Neuronal stem cell (in vitro differentiated cells): ENCODE results near the gene TBCEL.

ENCODE experiments used
- DNase-seq: peaks from one replicate; pipeline ENCODE4 v3.0.0-alpha.2; 2013; ENCODE audit warnings: low spot score
- H2AFZ ChIP-seq: one replicate; pipeline ENCODE4 v1.6.1; 2013; ENCODE audit warnings: mild to moderate bottlenecking, low read length, inconsistent platforms
- H2AK5ac ChIP-seq: 2 replicates; pipeline ENCODE4 v1.6.1; 2013; ENCODE audit warnings: low read depth, mild to moderate bottlenecking, inconsistent platforms, low read length, moderate library complexity, mixed read lengths
- H2BK120ac ChIP-seq: 2 replicates; pipeline ENCODE4 v1.6.1; 2013; ENCODE audit warnings: low read depth, mild to moderate bottlenecking, inconsistent platforms, low read length, moderate library complexity, mixed read lengths
- H2BK12ac ChIP-seq: one replicate; pipeline ENCODE4 v1.6.1; 2013; ENCODE audit warnings: low read length, inconsistent platforms
- H2BK15ac ChIP-seq: 2 replicates; pipeline ENCODE4 v1.6.1; 2013; ENCODE audit warnings: mild to moderate bottlenecking, low read length, inconsistent platforms, mixed read lengths
- H2BK5ac ChIP-seq: one replicate; pipeline ENCODE4 v1.6.1; 2013; ENCODE audit warnings: inconsistent platforms, mild to moderate bottlenecking, low read length, moderate library complexity
- H3K14ac ChIP-seq: one replicate; pipeline ENCODE4 v1.6.1; 2013; ENCODE audit warnings: low read length, inconsistent platforms
- H3K18ac ChIP-seq: 2 replicates; pipeline ENCODE4 v1.6.1; 2013; ENCODE audit warnings: low read length, inconsistent platforms
- H3K23ac ChIP-seq: 2 replicates; pipeline ENCODE4 v1.6.1; 2013; ENCODE audit warnings: low read depth, mild to moderate bottlenecking, mixed read lengths, low read length, inconsistent platforms; ENCODE audit not compliant: poor library complexity
- H3K27ac ChIP-seq: replicated peaks from 3 replicates; pipeline ENCODE4 v1.5.1; 2013; ENCODE audit warnings: low read length, inconsistent platforms
- H3K27me3 ChIP-seq, 3 experiments: 2 replicates each; pipeline ENCODE4 v1.6.1; 2013; ENCODE audit warnings: low read length in 3 of 3, mild to moderate bottlenecking in 2 of 3, inconsistent platforms in 1 of 3, low read depth in 1 of 3, mixed read lengths in 1 of 3, moderate library complexity in 1 of 3; ENCODE audit not compliant: control insufficient read depth in 3 of 3, insufficient read depth in 3 of 3
- H3K36me3 ChIP-seq, 2 donors: replicated peaks in 1 of 2; 2 replicates each; pipeline ENCODE4 v1.6.1; 2013; ENCODE audit warnings: low read length in 2 of 2; ENCODE audit not compliant: control insufficient read depth in 2 of 2, insufficient read depth in 2 of 2
- H3K4ac ChIP-seq: 2 replicates; pipeline ENCODE4 v1.6.1; 2013; ENCODE audit warnings: inconsistent platforms, mild to moderate bottlenecking, low read length, moderate library complexity
- H3K4me1 ChIP-seq, 2 donors: 1 replicate in 1 of 2; 2 replicates in 1 of 2; pipeline ENCODE4 v1.6.1; 2013; ENCODE audit warnings: low read length in 2 of 2, low read depth in 1 of 2; ENCODE audit not compliant: control insufficient read depth in 2 of 2, insufficient read depth in 1 of 2
- H3K4me2 ChIP-seq: one replicate; pipeline ENCODE4 v1.6.1; 2013; ENCODE audit warnings: mild to moderate bottlenecking, low read length, inconsistent platforms; ENCODE audit not compliant: insufficient read depth, poor library complexity, severe bottlenecking
- H3K4me3 ChIP-seq, 2 donors: 2 replicates each; pipeline ENCODE4 v1.5.1; 2013; ENCODE audit warnings: low read length in 2 of 2, mild to moderate bottlenecking in 2 of 2, inconsistent platforms in 1 of 2, moderate library complexity in 1 of 2
- H3K79me1 ChIP-seq: one replicate; pipeline ENCODE4 v1.6.1; 2013; ENCODE audit warnings: low read depth, mild to moderate bottlenecking, inconsistent platforms, low read length, moderate library complexity
- H3K9ac ChIP-seq: one replicate; pipeline ENCODE4 v1.6.1; 2013; ENCODE audit warnings: mild to moderate bottlenecking, low read depth, low read length, inconsistent platforms; ENCODE audit not compliant: poor library complexity
- H3K9me3 ChIP-seq, 2 donors: replicated peaks in 1 of 2; 2 replicates each; pipeline versions ENCODE3 to v1.6.1; 2013; ENCODE audit warnings: low read length in 2 of 2, mild to moderate bottlenecking in 2 of 2, inconsistent platforms in 1 of 2, low read depth in 1 of 2, mixed read lengths in 1 of 2, moderate library complexity in 1 of 2; ENCODE audit not compliant: control insufficient read depth in 2 of 2, insufficient read depth in 1 of 2
- H4K8ac ChIP-seq: one replicate; pipeline ENCODE4 v1.6.1; 2013; ENCODE audit warnings: low read depth, mild to moderate bottlenecking, inconsistent platforms, low read length, moderate library complexity
- H4K91ac ChIP-seq: one replicate; pipeline ENCODE4 v1.6.1; 2013; ENCODE audit warnings: low read length, low read depth, mild to moderate bottlenecking, inconsistent platforms; ENCODE audit not compliant: poor library complexity
- WGBS, 2 donors: extraction: QIAGEN DNeasy Blood & Tissue Kit; methylation state at CpG; one replicate each; pipeline ENCODE4 v1.1.7; 2013; ENCODE audit warnings: missing lambda C conversion rate in 2 of 2, mixed read lengths in 1 of 2; ENCODE audit not compliant: insufficient read length in 2 of 2, insufficient replicate concordance in 1 of 2; ENCODE audit errors: extremely low coverage in 2 of 2; 5-methylcytosine and 5-hydroxymethylcytosine counted together

Gene TBCEL

DNA sequence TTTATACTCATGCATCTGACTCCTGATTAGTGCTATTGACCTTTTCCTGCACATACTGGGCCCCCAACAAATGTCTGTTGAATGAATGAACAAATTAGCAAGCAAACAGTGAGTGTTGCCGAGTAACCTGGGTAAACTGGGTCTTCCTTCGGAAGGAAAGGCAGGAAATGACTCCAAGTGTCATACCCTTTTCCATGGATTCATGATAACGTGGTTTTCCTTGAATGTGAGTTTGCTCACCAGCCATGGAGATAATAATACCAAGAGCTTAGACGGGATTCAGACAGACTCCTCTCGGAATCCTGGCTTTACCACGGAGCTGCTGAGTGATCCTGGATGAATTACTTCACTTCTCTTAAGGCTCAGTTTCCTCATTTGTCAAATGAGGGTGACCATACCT is 93.9 kb downstream of the TBCEL start:
- Histone ChIP-seq H2AK5ac (no peak overlapping the region), H4K91ac (no peak overlapping the region), H4K8ac (no peak overlapping the region), H2BK15ac (no peak overlapping the region), H3K9ac (no peak overlapping the region), H3K36me3 (no peaks in the 10 kb centered on the region), H2AFZ (no peak overlapping the region), H3K4me2 (no peak overlapping the region), H3K23ac (no peak overlapping the region), H3K9me3 (peaks cover 4 to 13% of the 10 kb centered on the region in 2 donors), H3K4me3 (no peak overlapping the region), H2BK120ac (no peak overlapping the region), H3K79me1 (no peaks in the 10 kb centered on the region), H3K18ac (no peak overlapping the region), H3K27ac (no peak overlapping the region), H3K27me3 (no peaks in the 10 kb centered on the region), H3K4ac (no peak overlapping the region), H2BK5ac (no peak overlapping the region), H3K4me1 (peaks cover 2 to 8% of the 10 kb centered on the region in 2 donors), H3K14ac (no peak overlapping the region), H2BK12ac (no peak overlapping the region)
- no peak for DNase-seq
- no CpG with 5 or more reads among the region's 6 CpGs for WGBS, 2 donors

GRCh38 chr11:121119440-121119839 is 95.5 kb downstream of the TBCEL start:
- Histone ChIP-seq H3K27ac (no peak overlapping the region), H2BK5ac (no peak overlapping the region), H3K79me1 (no peaks in the 10 kb centered on the region), H3K9ac (no peak overlapping the region), H3K9me3 (peaks cover 10 to 17% of the 10 kb centered on the region in 2 donors), H3K4me2 (no peak overlapping the region), H3K4me1 (peaks cover 0 to 5% of the 10 kb centered on the region in 2 donors), H4K91ac (no peak overlapping the region), H3K36me3 (no peaks in the 10 kb centered on the region), H2BK12ac (no peak overlapping the region), H2AK5ac (no peak overlapping the region), H2BK15ac (no peak overlapping the region), H3K14ac (no peak overlapping the region), H3K4me3 (no peak overlapping the region), H3K4ac (no peak overlapping the region), H3K18ac (no peak overlapping the region), H4K8ac (no peak overlapping the region), H3K23ac (no peak overlapping the region), H2BK120ac (no peak overlapping the region), H2AFZ (no peak overlapping the region), H3K27me3 (no peaks in the 10 kb centered on the region)
- WGBS, 2 donors, result no CpG with 5 or more reads among the region's 1 CpG
- DNase-seq, result no peak

GRCh38 chr11:121122328-121122727 is 98.4 kb downstream of the TBCEL start:
- H3K27ac ChIP-seq, result no peak overlapping the region
- H3K27me3 ChIP-seq, result no peaks in the 10 kb centered on the region
- H2BK15ac ChIP-seq, result no peak overlapping the region
- no peak overlapping the region for H3K18ac ChIP-seq
- H2AFZ ChIP-seq, result no peak overlapping the region
- H2BK5ac ChIP-seq, result no peak overlapping the region
- H3K36me3 ChIP-seq, result no peaks in the 10 kb centered on the region
- no peak overlapping the region for H2AK5ac ChIP-seq
- no peak overlapping the region for H3K14ac ChIP-seq
- H3K23ac ChIP-seq, result no peak overlapping the region
- no peak overlapping the region for H3K4me3 ChIP-seq
- no peak overlapping the region for H4K91ac ChIP-seq
- no peak overlapping the region for H2BK12ac ChIP-seq
- WGBS, 2 donors, result no CpG with 5 or more reads among the region's 3 CpGs
- peaks cover 0 to 5% of the 10 kb centered on the region in 2 donors for H3K4me1 ChIP-seq
- peaks cover 10 to 17% of the 10 kb centered on the region in 2 donors for H3K9me3 ChIP-seq
- no peak overlapping the region for H3K9ac ChIP-seq
- H4K8ac ChIP-seq, result no peak overlapping the region
- no peaks in the 10 kb centered on the region for H3K79me1 ChIP-seq
- DNase-seq, result no peak
- no peak overlapping the region for H2BK120ac ChIP-seq
- no peak overlapping the region for H3K4me2 ChIP-seq
- no peak overlapping the region for H3K4ac ChIP-seq

GRCh38 chr11:121123496-121124069 is 99.7 kb downstream of the TBCEL start:
- Histone ChIP-seq H3K36me3 (no peaks in the 10 kb centered on the region), H3K23ac (no peak overlapping the region), H3K79me1 (no peaks in the 10 kb centered on the region)

More at GRCh38 chr11:121123496-121124069, 99.7 kb downstream of the TBCEL start:
- no peaks in the 10 kb centered on the region for H3K27me3 ChIP-seq
- H3K9ac ChIP-seq, result no peak overlapping the region
- H2BK120ac ChIP-seq, result no peak overlapping the region
- H3K4me1 ChIP-seq, result no peaks in the 10 kb centered on the region
- H2BK5ac ChIP-seq, result no peak overlapping the region
- H3K14ac ChIP-seq, result no peak overlapping the region
- H2BK12ac ChIP-seq, result no peak overlapping the region
- no peak overlapping the region for H3K4me2 ChIP-seq
- H3K4ac ChIP-seq, result no peak overlapping the region
- no peak overlapping the region for H4K8ac ChIP-seq
- H3K9me3 ChIP-seq, result peaks cover 12 to 17% of the 10 kb centered on the region in 2 donors
- WGBS, 2 donors, result no CpG with 5 or more reads among the region's 6 CpGs
- peak overlapping the region; percentile 13 for H3K18ac ChIP-seq
- DNase-seq, result no peak
- no peak overlapping the region for H3K4me3 ChIP-seq
- peak overlapping the region; percentile 31 for H2AFZ ChIP-seq
- H2BK15ac ChIP-seq, result no peak overlapping the region
- no peak overlapping the region for H3K27ac ChIP-seq
- no peak overlapping the region for H4K91ac ChIP-seq
- no peak overlapping the region for H2AK5ac ChIP-seq
